Liver (tissue), 3 donors: Measurements from ENCODE around the gene NFATC4.

Source experiments
- EGR1 ChIP-seq, 2 donors: IDR thresholded peaks; 2 replicates each; pipeline ENCODE4 v1.6.1; 2016 to 2018; ENCODE audit warnings: antibody characterized with exemption in 2 of 2, low read depth in 2 of 2
- HNF4A ChIP-seq, 2 donors: conservative IDR thresholded peaks; 2 replicates each; pipeline ENCODE4 v1.6.1; 2016; ENCODE audit warnings: antibody characterized with exemption in 2 of 2, mild to moderate bottlenecking in 2 of 2
- RAD21 ChIP-seq, 2 donors: IDR thresholded peaks; 2 replicates each; pipeline ENCODE4 v1.6.1; 2016; ENCODE audit warnings: antibody characterized with exemption in 2 of 2, mild to moderate bottlenecking in 2 of 2
- TAF1 ChIP-seq: conservative IDR thresholded peaks from 2 replicates; pipeline ENCODE4 v1.6.1; 2016; ENCODE audit warnings: antibody characterized with exemption, mild to moderate bottlenecking
- YY1 ChIP-seq: IDR thresholded peaks from 2 replicates; pipeline ENCODE4 v1.6.1; 2016; ENCODE audit warnings: antibody characterized with exemption, mild to moderate bottlenecking
- TF ChIP-seq, protein P1 (sequence below): fragments of 150-350 bp; IDR thresholded peaks from 2 replicates; pipeline ENCODE4 v1.5.1; 2017; ENCODE audit warnings: improper control_type of control experiment, low read depth, low read length; ENCODE audit not compliant: missing input control
- TF ChIP-seq, protein P2 (sequence below): IDR thresholded peaks from 2 replicates; pipeline ENCODE4 v1.6.1; 2016; ENCODE audit warnings: antibody characterized with exemption
- TF ChIP-seq, protein P3 (sequence below): IDR thresholded peaks from 2 replicates; pipeline ENCODE4 v1.6.1; 2016; ENCODE audit warnings: antibody characterized with exemption, mild to moderate bottlenecking
- donor health status: healthy.
- donor health status: healthy.

DNA sequence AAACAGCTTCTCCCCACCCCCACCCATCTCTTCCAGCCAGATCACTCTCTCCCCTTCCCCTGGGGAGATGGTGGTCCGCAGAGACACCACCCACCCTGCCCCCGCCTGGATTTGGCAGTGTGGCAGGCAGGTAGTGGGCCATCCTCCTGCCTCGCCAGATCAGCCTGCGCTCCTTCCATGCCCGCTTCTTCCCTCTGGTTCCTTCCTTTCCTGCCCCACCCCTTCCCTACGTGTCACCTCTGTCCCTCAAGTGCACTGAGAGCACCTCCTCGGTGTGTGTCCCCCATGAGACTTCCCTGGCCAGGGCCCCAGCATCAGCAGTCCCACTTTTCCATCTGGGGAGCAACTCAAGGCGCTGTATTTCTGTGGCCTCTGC is 31.5 kb downstream of the NFATC4 start:
- TF ChIP-seq, protein P1, sequence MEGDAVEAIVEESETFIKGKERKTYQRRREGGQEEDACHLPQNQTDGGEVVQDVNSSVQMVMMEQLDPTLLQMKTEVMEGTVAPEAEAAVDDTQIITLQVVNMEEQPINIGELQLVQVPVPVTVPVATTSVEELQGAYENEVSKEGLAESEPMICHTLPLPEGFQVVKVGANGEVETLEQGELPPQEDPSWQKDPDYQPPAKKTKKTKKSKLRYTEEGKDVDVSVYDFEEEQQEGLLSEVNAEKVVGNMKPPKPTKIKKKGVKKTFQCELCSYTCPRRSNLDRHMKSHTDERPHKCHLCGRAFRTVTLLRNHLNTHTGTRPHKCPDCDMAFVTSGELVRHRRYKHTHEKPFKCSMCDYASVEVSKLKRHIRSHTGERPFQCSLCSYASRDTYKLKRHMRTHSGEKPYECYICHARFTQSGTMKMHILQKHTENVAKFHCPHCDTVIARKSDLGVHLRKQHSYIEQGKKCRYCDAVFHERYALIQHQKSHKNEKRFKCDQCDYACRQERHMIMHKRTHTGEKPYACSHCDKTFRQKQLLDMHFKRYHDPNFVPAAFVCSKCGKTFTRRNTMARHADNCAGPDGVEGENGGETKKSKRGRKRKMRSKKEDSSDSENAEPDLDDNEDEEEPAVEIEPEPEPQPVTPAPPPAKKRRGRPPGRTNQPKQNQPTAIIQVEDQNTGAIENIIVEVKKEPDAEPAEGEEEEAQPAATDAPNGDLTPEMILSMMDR = no peak
- TF ChIP-seq, protein P2, sequence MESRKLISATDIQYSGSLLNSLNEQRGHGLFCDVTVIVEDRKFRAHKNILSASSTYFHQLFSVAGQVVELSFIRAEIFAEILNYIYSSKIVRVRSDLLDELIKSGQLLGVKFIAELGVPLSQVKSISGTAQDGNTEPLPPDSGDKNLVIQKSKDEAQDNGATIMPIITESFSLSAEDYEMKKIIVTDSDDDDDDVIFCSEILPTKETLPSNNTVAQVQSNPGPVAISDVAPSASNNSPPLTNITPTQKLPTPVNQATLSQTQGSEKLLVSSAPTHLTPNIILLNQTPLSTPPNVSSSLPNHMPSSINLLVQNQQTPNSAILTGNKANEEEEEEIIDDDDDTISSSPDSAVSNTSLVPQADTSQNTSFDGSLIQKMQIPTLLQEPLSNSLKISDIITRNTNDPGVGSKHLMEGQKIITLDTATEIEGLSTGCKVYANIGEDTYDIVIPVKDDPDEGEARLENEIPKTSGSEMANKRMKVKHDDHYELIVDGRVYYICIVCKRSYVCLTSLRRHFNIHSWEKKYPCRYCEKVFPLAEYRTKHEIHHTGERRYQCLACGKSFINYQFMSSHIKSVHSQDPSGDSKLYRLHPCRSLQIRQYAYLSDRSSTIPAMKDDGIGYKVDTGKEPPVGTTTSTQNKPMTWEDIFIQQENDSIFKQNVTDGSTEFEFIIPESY = no peak
- TF ChIP-seq EGR1 (IDR thresholded peaks at IDR 0.05; ENCODE audit: low read depth in 2 of 2) (no peak), RAD21 (IDR thresholded peaks at IDR 0.05) (no peak), HNF4A (conservative IDR thresholded peaks at IDR 0.05) (no peak), TAF1 (no peak), YY1 (no peak)
- TF ChIP-seq, protein P3, sequence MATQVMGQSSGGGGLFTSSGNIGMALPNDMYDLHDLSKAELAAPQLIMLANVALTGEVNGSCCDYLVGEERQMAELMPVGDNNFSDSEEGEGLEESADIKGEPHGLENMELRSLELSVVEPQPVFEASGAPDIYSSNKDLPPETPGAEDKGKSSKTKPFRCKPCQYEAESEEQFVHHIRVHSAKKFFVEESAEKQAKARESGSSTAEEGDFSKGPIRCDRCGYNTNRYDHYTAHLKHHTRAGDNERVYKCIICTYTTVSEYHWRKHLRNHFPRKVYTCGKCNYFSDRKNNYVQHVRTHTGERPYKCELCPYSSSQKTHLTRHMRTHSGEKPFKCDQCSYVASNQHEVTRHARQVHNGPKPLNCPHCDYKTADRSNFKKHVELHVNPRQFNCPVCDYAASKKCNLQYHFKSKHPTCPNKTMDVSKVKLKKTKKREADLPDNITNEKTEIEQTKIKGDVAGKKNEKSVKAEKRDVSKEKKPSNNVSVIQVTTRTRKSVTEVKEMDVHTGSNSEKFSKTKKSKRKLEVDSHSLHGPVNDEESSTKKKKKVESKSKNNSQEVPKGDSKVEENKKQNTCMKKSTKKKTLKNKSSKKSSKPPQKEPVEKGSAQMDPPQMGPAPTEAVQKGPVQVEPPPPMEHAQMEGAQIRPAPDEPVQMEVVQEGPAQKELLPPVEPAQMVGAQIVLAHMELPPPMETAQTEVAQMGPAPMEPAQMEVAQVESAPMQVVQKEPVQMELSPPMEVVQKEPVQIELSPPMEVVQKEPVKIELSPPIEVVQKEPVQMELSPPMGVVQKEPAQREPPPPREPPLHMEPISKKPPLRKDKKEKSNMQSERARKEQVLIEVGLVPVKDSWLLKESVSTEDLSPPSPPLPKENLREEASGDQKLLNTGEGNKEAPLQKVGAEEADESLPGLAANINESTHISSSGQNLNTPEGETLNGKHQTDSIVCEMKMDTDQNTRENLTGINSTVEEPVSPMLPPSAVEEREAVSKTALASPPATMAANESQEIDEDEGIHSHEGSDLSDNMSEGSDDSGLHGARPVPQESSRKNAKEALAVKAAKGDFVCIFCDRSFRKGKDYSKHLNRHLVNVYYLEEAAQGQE = no peak
